M059J (cell line): ENCODE data around the gene NTRK3. TPM values are rescaled to one million over a fixed set of nuclear protein-coding genes. Genes with fewer than 3 reads are reported as not detected.
"Not testable (repeated sequence)": the region's sequence is repeated elsewhere in the genome, so short reads cannot be mapped to it uniquely, and the experiment has no call there.

Experiments
- DNase-seq: peaks from one replicate; pipeline ENCODE4 v3.0.0-alpha.2; 2012; ENCODE audit warnings: low read depth
- total RNA-seq: library from RNA; depleted of rRNA; stranded (reverse); fragments of >200 nt; shearing (Covaris generic); gene quantifications from 2 replicates; pipeline ENCODE4 v1.2.3, GENCODE V29; 2014

Gene NTRK3
- total RNA-seq, 1 experiment from 2014 or later, result 0.86 TPM

DNA sequence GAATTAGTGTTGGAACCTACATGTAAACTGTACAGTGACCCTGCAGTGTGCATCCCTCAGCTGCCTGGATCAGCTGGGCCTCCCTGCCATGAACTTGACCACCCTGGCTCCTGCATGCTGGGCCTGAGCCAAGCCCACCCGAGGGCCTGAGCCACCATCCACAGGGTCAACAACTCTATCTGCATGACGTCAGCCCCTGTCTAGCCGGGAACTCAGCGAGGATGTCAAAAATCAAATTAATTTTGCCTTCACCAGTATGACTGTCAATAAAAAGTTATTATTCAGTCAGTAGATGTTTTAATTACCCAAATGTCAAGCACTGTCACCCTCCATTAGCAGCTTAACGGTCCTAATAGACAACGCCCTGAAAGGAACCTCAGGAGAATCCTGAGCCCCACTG lies 181.4 kb downstream of the NTRK3 start:
- DNase-seq, result no peak

DNA sequence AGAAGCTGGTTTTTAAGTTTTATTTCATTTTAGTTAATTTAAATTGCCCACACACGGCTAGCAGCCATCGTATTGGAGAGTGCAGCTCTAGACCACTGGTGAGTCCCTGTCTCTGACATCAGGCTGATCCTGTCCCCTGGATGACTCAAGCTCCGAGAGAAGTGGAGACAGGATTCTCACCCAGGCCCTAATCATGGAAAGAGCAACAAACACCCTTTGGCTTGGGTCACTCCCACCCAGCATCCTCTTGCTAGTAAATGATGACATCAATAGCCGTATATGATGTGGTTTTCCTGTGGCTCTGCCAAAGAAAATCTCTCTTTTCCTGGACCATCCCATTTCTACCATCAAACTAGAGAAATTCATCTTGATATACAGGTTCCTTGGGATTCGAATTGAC lies 182.2 kb downstream of the NTRK3 start:
- DNase-seq, result no peak

DNA sequence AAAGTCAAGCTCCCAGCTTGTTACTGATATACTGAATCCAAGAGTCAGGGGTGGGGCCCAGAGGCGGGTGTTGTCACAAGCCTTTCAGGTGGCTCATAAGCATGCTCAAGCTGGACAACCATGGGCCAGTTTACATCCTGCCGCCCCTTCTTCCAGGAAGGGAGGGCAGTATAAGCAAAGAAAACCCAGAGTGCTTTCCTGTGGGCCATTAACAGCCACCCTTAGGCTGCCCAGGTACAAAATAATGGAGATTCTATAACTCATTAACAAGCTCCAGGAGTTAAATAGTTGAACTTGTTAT lies 183.2 kb downstream of the NTRK3 start:
- no peak for DNase-seq

DNA sequence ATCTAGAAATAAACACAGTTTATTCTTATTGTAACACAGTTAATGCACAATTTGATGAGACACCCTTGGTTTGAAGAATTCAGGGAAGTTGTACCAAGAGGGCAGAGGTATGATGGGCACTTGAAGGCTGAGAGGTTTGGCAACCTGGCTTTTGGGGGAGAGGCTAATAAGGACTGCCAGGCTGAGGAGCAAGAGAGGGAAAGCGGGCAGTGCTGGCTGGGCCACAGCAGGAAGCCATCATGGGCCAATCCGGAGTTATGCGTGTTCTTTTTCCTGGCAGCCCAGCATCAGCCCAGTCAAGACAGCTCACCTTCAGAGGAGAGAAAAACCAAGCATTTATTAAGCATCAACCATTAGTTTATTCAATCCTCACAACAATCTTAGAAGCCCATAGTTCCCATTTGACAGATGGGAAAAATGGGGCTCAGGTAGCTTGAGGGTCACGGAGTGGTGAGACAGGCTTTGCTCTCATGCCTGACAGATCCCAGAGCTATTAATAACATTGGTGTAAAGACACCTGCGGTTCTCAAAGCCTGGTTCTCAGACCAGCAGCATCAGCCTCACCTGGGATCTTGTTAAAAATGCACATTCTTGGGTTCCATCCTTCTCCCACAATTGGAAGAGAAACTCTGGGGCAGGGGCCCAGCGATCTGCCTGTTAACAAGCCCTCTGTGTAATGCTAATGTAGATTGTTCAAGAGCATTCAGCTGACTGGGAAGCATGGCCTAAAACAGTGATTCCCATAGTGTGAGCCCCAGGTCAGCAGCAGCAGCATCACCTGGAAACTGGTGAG lies 183.7 kb downstream of the NTRK3 start:
- DNase-seq, result no peak

DNA sequence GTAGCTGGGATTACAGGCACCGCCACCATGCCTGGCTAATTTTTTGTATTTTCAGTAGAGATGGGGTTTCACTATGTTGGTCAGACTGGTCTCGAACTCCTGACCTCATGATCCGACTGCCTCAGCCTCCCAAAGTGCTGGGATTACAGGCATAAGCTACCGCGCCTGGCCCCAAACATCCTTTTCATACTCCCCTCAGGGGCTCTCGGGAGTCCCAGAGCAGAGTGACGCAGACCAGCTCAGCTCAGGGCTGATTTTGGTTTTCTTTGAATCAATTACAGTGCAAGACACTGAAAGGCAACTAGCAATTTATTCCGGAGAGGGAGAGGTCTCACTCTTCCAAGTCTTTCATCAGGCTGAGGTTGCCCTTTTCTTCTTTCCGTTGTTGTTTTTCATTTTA lies 184.4 kb downstream of the NTRK3 start:
- DNase-seq, result not testable (repeated sequence)

DNA sequence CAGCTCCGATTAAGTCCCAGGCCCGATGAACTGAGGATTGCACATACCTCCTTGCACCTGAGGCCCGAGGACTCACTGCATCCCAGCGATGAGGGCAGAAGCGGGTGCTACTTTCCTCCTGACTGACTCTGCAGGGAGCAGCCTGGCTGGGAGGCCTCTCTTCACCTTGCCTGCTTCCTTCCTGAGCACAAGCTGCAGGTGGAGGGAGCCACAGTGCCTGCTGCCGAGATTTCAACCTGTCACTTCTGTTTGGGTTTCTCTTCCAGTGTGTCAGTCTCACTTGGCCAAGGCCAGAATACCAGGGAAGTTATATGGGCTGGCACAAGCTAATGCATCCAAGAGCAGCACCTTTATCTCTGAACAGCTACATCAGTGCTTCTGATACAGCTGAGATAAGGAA lies 185.4 kb downstream of the NTRK3 start:
- no peak for DNase-seq

DNA sequence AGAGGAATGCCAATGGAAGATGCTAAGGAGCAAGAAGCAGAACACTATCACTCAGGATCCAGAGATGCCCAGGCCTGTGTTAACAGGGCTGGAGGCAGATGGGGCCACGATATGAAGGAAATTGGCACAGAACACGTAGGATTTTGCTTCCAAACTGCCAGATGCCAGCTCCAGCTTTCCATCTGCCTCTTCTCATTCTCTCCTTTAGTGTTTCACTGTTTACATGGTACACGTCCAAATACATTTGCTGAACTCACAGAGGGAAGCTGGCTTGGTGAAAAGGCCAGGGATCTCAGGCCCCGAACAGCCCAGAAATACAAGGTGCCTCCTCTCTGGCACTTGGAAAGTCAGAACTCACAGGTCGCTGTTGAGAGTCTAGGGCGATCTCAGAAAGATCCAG lies 187.0 kb downstream of the NTRK3 start:
- no peak for DNase-seq

DNA sequence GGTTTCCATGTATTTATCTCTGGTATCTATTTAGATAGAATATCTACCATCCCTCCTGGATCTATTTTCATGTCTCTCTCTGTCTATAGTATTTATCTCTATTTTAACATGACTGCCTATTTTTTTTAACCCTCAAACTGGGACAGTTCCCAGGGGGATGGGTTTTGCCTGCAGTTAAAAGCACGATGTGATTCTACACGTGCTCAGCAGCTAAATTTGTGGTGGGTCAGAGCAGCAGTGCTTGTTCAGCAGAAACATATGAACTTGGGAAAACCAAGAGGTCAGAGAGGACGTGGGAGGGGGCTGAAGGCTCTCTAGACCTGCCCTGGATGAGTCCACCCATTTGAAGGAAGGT lies 189.2 kb downstream of the NTRK3 start:
- no peak for DNase-seq

DNA sequence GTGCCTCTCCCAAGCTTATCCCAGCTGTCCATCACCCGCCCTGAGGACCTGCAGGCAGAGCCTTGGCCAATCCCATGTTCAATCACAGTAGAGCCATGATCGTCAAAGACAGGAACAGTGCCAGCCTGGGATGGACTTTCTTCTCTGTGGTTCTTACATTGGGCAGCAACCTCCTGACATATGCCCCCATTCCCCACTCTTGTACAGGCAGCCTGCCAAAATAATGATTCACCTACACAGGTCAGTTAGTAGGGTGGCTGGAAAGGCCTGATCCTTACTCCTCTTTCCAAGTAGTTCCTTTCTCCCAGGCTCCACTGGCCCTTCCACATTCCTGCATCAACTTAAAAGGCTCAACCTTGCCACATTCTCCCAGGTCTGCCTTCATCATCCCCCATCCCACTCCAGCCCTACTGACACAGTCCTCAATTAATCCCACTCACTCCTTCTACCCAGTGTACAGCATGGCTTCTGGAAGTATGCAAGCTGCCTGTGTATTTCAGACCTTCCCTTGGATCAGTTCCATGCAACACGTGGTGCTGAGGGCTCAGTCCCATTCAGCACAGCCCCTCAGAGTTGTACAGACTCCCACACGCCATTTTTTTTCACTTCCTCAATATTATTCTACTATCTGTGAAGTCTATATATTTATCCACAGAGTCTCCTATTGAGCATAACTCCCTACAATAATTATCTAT lies 189.8 kb downstream of the NTRK3 start:
- DNase-seq, result peak; percentile 63

DNA sequence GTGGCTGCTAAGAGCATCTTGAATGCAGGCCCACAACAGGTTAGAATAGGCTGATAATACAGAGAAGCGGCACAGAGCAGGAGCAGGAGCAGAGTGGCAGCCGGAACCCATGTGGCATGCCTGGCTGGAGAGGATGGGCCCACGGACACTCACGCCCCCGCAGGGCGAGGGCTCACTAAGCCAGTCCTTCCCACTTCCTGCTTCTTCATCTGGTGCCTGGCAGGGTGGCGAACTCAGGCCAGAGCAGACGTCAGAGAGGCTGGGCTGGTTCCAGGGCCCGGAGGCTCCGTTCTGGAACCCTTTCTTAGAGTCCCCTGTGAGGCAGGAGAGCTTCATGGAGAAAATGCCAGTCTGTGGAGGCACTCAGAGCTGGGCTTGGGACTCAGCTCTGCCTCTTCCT lies 195.1 kb downstream of the NTRK3 start:
- DNase-seq, result peak; percentile 36

DNA sequence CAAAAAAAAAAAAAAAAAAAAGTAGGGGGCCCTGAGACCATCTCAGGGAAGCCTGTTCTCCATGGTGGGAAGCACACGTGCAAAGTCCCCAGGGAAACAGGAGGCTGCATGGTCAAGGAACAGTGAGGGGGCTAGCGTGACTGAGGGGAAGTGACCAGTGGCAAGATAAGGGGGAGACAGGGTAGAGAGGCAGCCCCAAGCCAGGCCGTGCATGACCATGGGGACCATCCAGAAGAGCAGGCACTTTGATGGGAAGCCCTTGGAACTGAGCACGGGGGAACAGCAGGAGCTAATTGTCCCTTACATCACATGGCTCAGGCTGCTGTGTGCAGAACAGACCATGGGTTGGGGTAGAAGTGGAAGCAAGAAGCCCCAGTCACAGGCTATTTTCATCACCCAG lies 196.2 kb downstream of the NTRK3 start:
- DNase-seq, result no peak

DNA sequence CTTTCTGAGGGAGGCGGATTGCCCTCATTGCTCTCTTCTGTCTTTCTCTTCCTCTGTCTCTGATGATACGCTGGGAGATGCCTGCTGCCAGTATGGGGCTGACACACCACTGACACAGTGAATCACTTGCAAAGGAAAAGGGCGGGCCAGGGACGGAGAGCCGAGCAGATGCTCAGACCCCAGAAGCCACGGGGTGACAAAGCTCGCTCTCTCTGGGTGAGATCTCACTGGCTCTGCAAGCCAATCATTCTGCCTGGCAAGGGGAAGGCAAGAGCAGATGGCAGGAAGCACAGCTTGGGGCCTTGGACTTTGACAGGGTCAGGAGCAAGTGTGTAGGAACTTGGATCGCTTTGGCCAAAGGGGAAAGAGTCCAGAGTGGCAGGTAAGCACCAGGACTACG lies 198.7 kb downstream of the NTRK3 start:
- DNase-seq, result peak; percentile 32

DNA sequence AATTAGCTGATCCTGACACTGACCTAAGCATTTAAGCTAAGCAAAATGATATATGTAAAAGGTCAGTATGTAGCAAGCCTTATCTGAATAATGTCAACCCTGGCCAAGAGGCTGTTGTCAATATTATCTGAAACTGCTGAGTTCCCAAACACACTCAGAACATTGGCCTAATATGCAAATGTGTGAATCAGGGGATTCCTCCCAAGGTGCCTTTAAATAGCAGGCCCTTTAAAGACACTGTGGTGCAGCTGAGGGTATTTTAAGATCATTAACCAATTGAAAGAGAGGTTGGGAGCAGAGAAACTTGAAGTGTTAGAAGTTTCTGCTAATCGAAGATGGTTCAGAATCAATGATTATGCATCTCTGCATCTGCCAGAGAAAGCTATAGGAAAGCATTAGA lies 207.0 kb downstream of the NTRK3 start:
- DNase-seq, result no peak

DNA sequence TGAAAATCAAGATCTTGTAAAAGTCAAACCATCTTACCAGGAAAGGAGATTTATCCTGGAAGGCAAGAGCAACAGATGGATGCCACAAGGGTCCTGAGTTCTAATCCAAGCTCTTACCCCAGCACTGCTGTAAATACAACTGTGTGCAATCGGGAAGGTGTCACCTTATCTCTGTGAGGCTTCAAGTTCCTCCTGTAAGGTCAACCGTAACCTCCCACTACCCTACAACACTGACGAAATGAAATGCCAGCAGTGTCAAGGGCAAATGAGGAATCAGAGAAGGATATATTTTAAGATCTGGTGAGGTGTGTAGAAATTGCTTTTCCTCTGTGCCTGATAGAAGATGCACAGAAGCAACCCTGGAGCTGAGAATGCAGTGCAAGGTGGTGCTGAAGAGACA lies 207.8 kb downstream of the NTRK3 start:
- DNase-seq, result no peak

DNA sequence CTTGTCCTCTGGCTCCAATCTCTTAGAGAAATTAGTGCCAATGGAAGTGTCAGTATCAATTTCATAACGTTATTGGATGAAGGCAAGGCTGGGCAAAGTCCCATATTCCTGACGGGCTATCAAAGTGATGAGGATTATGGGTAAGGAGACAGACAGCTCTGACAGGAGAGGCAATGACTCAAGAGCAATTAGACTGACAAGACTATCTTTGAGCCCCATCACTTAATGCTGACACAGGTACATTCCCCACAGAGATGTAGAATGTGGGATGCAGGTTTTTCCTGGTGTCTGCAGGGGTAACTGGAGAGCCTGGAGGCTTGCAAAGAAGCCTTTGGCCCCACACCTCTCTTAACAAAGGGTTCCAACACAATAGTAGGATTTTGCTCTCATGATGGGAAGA lies 208.3 kb downstream of the NTRK3 start:
- no peak for DNase-seq

DNA sequence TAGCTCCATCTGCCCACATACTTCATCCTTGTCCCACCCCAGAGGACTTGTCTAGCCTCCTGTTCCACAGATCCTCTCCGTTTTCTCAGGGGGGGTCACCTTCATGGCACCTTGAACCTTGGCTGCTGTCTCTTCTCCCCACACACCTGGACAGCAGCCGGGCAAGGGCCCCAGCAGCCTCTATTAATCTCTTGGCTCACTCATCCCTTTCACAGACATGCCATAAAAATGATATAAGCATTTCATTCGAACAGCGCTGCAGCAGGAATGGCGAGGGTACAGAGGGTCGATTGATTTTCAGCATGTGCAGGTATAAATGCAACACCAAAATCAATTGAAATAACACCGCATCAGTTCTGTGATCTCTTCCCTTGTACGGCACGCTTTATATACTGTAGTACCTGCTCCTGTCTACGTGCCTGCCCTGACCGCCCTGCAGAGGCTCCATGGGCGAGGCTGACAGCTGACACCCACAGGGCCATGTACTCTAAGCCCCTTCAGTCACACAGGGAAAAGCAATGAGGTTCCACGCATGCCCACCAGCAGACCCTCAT lies 209.9 kb downstream of the NTRK3 start:
- no peak for DNase-seq

DNA sequence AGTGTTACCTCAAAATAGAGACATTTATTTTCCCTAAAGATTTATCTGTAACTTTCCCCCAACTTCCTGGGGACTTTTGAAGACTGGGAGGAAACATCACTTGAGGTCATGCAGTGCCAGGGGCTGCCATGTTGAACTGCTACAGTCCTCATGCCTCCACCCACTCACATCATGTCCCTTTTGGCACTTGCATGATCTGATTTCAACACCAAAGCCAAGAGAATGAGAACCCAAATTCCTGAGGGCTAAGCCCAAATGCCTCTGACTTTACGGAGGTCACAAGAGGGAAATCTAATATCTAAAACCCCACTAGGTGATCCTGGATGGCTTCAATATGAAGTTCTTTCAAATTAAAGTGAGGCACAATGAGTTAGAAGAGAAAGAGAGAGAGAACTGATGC lies 213.1 kb downstream of the NTRK3 start:
- DNase-seq, result no peak

DNA sequence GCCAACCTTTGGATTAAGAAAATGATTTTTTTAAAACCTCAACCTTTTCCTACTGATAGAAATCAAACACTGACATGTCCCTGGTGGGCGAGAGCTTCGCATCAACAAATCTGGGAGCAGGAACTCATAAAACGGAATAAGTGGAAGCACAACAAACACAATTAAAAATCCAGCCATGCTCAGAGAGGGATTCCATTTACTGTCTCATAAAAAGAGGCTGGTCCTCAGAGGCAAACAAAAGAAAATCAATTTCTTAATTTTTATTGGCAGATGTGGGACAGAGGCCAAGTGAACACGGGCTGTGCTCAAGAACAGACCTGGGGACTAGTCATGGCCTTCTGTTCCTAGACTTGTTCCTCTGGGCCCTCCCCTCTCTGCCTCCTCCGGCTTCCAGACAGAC lies 214.5 kb downstream of the NTRK3 start:
- no peak for DNase-seq

DNA sequence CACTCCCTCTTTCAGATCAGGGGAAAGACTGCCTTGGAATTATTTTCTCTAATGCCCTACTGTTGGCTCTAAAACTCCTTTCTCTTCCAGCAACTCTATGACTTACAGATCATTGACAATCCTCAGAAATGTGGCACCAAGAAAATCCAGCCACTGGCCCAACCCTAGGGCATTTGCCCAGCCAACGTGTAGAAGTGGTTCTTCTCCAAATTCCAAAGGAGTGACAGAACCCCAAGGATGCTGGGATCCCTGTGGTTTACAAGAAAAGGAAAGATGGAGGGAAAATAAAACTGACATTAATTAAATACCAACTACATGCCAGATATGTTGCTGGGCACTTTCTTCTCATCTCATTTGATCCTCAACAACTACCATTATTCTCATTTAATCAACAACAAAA lies 216.0 kb downstream of the NTRK3 start:
- peak; percentile 57 for DNase-seq

DNA sequence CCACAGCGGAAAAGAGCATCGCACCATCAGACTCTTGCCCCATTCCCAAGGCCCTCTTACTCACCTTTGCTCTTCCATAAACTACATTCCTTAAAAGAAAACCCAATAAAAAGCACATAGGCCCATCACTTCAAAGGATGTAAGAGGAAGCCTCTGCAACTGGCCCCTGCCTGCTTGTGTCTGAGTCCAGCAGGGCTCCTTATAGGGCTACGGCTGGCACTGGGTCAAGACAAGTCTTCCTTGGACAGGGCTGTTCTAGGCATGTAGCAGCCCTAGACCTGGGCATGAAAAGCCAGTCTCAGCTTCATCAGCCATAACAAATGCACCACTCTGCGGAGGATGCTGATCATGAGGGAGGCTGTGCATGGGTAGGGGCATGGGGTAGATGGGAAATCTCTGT lies 218.3 kb downstream of the NTRK3 start:
- DNase-seq, result no peak

DNA sequence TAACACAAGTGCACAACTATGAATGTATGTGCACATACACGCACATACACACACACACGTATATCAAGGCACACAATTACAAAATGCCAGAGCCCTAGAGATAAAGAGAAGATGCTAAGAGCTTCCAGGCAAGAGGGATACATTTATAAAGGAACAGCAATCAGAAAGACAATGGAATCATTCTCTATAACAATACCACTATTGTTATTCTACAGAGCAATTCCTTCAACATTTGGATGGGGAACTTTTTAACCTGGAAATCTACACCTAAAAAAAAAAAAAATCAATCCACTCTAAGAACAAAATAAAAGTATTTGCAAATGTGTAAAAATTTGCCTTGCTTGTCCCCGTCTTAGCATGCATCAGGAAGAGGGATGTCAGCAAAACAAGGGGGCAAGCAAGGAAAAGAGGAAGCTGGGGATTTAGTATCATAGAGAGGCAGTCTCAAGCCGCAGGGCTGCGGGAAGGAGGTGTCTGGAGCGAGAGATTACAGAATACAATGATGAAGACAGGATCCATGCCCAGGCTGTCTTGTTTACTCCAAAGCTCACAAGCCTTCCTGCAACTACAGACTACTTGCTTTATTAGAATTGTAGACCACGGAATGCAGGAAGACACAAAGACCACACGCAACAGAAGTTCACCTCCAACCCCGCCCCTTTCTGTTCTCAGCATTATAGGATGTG lies 220.2 kb downstream of the NTRK3 start:
- no peak for DNase-seq

DNA sequence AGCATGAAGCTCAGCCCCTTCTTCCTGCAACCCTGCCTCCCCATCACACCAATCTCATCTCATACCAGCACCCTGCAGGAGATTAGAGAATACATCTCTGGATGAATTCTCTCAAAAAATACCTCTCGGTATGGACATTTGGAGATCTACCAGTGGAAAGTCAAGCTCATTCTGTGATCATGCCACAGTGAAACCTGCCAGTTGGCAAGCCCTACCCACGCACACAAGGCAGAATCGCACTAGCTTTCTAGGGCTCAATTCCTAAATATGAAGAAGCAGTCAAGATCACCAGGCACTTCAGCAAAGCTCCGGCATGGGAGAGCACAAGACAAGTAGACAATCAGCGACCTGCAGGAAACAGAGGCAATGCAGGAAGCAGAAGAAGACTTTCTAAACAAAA lies 221.2 kb downstream of the NTRK3 start:
- no peak for DNase-seq

DNA sequence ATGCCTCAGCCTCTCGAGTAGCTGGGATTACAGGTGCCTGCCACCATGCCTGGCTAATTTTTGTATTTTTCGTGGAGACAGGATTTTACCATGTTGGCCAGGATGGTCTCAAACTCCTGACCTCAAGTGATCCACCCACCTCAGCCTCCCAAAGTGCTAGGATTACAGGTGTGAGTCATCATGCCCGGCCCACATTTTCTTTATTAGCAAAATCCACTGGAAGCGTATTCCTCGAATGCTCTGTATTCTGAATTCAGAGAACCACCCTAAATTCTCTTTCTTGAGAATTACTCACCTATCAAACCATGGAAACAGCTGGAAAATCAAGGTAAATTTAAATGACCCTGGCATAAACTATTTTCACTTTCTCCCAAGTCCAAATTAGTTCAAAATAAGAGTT lies 223.1 kb downstream of the NTRK3 start:
- not testable (repeated sequence) for DNase-seq
